GM19043 (cell line): ENCODE results near the gene RSPO3.

Source experiments
- ATAC-seq: cut with Tn5 transposase; IDR thresholded peaks from one replicate; pipeline ENCODE4 v1.9.1; 2021; ENCODE audit warnings: low read depth; ENCODE audit not compliant: unreplicated experiment

Gene RSPO3

DNA sequence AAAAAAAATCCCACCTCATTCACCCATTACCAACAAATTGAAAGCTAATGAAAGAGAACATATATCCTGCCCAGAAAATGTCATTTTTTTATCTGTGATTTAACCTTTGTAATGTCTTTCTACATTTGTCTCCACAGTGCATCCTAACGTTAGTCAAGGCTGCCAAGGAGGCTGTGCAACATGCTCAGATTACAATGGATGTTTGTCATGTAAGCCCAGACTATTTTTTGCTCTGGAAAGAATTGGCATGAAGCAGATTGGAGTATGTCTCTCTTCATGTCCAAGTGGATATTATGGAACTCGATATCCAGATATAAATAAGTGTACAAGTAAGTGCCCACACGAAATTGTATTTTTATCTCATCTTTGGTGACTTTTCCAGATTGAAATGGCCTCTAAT lies 30.0 kb downstream of the RSPO3 start:
- no peak for ATAC-seq

DNA sequence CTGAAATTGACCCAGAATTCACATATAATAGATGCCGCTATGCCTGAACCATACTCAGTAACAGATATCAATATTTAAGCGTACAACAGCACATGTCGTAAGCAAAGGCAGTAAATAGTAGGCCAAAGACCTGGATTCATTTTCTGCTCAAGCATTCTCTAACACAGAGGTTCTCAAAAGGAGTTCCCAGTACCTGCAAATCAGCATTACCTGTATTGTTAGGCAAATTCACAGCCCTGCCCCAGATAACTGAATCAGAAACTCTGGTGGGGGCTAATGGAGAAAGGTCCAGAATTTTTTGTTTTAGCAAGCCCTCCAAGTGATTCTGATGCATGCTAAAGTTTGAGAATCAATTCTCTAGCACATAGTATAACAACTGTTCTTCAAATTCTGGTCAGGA lies 36.0 kb downstream of the RSPO3 start:
- no peak for ATAC-seq

DNA sequence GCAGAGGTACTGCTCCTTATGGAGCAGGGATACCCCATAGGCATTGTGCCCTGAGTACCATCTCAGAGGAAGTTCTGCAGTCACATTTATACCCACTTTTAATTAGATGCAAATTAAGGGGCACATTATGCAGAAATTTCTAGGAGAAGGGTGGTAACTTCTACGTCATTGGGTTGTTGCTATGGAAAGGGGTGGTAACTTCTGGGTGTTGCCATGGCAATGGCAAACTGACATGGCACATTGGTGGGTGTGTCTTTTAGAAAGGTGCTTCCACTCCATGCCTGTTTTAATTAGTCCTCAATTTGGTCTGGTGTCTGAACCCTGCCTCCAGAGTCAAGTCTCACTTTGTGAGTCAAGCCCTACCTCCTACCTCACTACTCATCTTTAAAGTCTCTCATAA lies 42.0 kb downstream of the RSPO3 start:
- ATAC-seq, result no peak

DNA sequence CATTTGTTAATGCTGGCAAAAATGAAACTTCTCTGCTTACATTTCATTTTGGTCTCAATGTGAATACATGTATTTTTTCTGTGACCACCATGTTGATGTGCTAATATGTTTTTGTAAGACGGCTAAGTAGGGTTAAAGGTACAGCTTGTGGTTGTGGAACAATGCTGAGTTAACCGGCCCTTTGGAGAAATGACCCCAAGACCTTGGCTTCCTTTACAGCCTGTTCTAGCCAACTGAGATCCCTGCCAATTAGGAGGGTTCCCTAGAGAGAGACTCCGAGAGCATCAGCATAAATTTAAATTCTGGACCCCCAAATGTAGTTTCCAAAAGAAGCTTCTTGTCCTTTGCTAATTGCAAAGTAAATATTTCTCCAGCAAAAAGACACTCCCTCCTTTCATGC lies 44.4 kb downstream of the RSPO3 start:
- ATAC-seq, result no peak

DNA sequence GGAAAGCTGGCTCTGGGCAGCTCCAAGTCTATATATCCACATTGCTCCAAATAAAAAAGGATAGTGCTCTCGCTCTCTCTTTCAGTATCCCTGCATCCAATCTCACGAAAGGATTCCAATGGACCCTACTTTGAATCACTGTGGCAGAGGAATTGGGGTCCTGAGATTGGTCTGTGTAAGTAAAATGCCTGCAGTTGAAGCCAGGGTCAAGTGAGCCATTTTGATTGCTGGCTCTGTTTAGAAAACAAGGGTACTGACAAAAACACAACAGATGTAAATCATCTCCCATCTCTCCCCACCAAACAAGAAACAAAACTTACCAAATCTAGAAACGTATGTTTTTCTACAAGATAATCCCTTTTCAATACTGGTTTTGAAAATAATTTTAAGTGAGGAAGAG lies 45.6 kb downstream of the RSPO3 start:
- no peak for ATAC-seq

DNA sequence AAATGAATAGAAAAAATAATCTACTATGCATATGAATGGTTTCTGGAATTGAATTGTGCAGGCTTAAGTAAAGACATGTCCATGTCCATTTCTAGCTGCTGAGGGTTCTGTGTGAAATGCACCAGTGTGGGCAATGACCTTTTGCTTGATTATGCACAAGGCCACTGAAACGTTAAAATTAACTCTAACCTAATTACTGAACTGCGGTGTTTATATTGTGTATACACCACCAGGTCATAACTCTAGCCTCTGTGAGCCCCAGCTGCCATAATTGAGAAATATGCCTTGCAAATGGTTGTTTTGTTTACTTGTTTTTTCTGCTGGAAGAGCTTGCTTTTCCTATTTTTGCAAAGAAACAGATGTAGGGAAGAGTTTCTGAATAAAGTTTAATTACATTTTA lies 46.1 kb downstream of the RSPO3 start:
- no peak for ATAC-seq

DNA sequence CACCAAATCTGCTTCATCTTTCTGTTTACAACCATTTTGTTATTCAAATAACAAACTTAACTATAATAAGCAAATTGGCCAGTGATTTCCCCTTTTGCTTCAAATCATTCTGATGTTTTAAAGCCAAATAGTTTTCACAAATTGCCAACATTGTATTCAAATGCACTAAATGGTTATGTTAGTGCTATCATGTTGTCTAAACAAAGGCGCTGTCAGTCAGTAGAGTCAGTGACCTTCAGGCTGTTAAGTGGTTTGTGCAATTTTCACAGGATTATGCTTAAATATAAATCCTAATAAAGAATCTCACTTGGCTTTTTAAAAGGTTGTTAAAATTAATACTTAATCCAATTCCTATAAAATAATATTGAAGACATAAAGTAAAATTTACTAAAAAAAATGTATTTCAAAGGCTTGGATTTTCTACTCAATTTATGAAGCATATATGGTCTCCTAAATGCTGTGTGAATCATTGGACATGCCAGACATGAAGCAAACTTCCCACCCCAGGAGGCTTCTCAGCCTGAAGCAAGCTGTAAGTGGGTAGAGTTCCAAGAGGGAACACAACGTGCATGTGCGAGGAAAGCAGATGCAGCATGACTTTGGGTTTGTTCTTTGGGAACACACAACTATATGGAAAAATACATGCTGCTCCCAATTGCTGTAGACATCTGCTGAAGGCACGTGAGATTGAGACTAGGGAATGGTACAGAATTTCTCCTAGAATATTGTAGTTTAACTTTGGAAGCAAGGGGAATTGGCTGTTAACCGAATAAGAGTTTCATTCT lies 54.9 kb downstream of the RSPO3 start:
- ATAC-seq, result no peak

DNA sequence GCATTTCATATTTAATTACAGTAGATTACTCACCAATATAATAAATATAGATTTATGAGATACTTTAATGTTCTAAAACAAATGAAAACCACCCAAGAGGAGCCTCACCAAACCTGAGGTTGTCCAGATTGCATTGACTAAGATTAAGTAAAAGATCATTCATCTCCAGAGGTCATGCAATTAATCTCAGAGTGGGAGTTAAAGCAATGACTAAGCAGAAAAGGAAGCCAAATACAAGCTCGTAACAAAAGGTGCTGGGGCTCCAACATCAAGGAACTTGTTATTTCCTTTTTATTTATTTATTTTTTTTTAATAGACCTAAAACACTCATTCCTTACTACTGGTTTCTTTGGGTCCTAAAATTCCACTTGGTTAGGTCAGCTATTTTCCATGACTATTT lies 57.7 kb downstream of the RSPO3 start:
- no peak for ATAC-seq

DNA sequence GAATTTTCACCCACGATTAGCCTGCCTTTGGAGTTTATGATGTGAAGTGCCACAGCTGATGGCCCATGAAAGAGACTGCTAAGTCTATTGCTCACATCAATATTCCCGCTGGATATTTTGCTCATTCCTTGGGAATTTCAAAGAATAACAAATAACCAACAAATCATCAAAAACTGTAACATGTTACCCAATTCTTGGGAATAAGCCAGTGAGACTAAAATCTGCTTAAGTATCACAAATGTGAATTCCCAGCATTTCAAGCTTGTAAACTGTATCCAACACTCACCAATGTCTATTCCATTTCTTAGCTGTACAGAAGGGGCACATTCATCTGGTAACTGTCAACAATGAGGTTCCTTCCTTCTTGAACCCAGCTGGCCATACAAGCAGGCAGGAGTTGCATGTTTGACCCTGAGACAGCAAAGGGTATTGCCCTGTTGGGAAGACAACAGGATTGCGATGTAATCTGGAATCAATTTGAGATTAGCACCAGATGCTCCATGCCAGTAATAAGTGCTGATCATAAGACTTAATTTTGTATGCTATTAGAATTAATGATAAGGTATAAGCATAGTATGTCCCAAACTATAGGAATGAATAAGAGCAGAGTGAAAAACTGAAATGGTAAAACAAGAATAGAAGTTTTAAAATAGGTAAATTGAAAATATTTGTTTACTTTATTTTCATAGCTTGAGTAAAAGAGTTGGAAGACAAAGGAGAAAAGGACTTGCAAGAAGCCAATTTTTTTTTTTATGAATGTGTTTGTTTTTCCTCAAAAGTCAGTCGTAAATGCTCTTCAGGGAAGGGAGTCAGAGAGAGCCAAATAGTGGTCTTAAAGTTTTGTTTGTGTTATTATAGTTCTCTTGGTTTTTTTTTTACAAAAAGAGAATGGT lies 58.8 kb downstream of the RSPO3 start:
- ATAC-seq, result no peak

DNA sequence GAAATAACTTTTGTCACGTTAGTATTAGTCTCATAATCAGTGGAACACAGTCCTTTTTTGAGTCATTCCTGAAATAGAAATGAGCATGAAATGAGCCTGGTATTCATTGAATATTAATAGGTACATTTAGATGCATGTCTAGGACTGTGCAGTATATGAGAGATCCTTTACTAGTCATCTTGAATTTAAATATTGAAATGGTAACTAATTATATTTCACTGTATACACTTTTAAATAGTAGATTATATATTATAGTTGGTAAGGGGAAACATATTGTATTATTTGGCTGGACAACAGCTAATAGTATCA lies 59.4 kb downstream of the RSPO3 start:
- no peak for ATAC-seq

DNA sequence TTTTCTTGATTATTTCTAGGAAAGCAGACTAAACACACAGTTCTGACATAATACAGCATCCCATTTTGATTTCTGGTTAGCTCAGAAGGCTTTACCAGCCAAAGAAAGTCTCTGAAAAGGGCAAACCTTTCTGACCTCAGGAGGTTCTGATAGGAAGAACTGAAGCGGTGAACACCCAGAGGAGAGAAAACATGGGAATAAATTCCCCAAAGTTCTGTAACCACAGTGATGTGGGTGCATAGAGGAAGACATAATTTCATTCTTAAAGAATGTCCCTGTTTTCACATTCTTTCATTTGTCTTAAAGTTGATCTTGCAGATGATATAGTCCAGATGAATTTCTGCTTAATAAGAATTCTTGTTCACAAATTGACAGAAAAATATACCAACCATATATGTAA lies 60.3 kb downstream of the RSPO3 start:
- no peak for ATAC-seq

DNA sequence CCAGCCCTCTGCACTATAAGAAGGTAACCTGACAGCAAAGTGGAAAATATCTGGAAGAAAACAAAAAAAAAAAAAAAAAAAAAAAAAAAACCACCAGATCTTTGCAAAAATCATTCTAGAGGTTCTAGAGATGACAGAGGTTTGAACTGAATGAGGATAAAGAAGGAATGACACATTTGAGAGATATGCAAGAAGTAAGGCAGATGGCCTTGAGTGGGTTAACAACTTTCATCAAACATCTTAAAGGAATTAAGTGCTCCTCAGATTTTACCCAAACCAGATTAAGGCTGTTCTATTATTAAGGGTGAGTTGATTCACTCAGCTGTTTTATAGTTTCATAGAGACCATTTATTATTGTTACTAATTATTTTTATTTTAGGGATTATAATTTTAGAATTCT lies 62.0 kb downstream of the RSPO3 start:
- ATAC-seq, result no peak

DNA sequence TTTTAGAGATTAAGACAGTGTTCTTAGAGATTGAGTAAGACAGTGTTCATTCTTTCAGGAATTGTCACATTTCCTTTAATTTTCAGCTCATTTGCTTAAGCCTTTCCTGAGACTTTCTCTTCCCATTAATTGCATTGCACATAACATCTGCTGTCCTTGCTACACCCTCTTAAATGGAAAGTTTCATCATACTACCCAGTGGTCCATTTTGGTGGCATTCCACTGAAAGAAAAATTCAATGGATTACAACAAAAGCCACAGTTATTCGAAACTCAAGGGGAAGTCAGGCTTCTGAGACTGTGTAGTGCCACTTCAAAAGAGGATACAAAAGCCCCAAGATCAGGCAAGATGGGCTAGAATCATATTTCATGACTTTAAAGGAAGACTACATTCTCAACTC lies 64.0 kb downstream of the RSPO3 start:
- no peak for ATAC-seq

DNA sequence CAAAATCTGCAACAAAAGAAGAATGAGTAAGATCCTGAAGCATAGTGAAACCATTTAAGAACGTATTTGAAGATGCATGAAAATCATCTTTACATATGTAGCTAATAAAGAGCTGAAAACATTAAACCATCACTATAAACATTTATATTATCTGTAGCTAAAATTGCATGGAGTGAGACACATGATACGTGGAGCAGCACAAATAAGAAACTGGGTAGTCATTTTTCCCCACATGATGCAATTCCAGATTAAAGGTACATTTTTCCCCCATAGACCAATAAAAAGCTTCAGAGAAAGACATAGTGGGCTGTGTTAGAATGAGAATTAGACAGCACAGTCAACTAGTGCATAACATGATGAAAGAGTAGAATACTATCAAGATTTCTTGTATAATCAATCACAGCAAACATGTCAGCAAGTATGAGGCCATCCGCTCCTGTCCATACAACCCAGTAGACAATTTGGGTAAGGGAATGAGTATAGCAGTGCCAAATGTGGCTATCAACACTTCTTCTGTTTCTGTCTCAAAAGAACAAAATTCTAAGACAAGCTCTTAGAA lies 67.0 kb downstream of the RSPO3 start:
- ATAC-seq, result no peak

DNA sequence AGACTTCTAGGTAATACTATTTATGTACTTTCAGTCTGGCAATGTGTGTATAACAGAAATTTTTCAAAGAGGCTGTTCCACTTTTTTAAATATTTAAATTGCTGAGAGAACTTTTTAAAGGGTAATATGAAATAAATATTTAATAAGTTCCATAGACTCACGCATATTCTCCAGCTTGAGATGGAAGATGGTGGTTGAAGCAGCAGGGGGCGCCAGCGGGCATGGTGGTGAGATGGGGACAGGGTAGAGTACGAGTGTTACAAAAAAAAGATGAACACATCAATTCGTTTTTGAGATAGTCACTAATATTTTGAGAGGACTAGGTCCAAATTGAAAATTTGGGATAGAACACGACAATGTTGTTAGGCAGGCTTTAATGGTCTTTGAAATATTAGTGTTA lies 68.4 kb downstream of the RSPO3 start:
- ATAC-seq, result no peak

DNA sequence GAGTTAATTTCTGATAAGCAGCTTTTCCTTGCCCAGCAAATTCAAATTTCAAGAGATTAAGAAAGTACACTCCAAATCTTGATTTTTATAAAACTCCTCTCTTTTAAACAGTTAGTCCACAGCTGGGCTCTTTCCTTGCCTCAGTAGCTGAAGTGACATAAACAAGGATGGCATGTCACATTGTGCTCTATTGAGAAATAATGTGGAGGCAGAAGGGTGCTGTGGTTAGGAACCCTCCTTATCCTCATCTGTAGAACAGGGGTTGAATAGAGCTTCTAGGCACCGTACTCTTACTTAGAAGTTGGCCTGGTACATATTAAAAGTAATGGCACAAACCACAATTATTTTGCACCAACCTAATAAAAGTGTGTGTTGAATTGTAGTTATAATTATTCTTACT lies 70.3 kb downstream of the RSPO3 start:
- no peak for ATAC-seq

DNA sequence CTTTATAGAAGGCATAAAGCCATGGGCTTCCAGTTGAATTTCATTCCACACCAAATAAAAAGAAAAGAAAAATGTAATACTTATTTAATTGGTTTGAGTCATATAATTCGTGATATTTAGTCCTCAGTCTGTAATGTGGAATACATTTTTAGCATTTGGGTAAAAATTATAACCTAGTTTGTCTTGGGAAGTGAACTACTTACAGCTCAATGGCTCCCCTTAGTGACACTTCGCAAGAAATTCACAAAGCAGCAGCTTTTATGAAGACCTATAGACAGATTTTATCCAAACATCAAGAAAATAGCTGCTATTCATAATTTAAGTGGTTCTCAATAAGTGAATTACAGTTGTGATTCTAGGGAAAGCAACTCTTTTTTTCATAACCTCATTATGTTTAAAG lies 72.1 kb downstream of the RSPO3 start:
- no peak for ATAC-seq

DNA sequence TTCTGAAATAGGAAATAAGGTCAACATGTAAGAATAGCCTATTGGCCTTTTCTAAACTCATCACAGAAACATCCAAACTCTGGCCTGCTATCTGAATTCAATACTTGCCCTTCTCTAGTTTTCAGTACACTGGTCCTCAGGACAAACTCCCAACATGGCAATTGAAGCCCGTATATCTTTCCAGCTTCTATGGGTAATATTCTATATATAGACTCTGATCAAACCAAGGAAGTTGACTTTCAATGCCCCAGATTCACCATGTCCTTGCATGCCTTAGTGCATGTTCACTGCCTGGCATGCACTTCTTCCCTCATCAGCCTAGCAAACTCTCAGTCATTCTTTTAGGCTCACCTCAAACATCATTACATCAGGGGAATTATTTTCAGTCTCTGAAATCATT lies 73.2 kb downstream of the RSPO3 start:
- no peak for ATAC-seq

DNA sequence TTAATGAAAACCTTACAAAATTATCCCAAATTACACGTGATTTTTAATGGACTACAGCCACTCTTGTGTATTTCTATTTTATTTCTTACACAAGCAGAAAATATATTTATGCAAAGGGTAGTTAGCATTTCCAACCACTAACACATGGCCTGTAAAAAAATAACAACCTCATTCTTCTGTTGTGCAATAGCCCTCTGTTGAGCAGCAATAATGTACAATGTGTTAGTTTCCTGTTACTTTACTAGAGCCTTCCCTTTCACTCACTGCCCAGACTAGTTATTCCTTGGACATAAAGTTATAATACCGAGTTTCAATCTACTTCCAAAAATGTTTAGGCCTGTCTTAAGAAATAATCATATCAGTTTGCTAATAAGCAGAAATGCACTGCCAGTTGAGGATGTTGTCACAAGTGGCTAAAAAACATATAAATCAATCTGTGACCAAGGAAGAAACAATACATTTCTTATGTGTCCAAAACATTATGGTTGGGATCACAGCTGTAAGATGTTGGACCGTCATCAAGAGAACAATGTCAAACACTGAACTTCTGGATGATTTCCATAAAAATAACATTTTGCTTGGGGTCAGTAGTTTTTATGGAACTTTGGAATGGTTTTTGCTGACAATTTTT lies 74.6 kb downstream of the RSPO3 start:
- ATAC-seq, result no peak

DNA sequence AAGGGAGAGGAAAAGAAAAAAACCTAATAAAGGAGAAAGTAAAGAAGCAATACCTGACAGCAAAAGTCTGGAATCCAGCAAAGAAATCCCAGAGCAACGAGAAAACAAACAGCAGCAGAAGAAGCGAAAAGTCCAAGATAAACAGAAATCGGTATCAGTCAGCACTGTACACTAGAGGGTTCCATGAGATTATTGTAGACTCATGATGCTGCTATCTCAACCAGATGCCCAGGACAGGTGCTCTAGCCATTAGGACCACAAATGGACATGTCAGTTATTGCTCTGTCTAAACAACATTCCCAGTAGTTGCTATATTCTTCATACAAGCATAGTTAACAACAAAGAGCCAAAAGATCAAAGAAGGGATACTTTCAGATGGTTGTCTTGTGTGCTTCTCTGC lies 77.4 kb downstream of the RSPO3 start:
- ATAC-seq, result no peak

DNA sequence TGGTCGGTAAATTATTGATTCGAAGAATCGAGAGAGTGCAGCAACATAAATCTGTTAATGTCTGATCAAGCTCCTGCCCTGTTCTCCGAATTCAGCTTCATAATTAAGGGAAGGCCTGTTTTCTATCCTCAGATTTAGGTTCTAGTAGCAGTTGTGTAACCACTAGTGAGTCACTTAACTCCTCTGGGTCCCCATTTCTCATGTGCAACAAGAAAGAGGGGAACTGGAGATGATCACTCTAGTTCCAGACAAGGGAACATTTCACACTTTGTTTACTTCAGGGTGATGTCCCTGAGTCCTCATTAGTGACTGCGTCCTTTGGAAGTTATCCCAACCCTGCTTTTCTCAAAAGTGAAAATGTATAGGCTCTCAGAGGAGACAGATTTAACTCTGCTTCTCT lies 80.1 kb downstream of the RSPO3 start:
- no peak for ATAC-seq
